ENCODE measurements around the gene ESYT2. TPM values are rescaled to one million over a fixed set of nuclear protein-coding genes. Genes with fewer than 3 reads are reported as not detected.

ESYT2 gene
- total and polyA plus RNA-seq, 2 experiments from 2014 or later = 33.4 to 59.6 TPM

DNA sequence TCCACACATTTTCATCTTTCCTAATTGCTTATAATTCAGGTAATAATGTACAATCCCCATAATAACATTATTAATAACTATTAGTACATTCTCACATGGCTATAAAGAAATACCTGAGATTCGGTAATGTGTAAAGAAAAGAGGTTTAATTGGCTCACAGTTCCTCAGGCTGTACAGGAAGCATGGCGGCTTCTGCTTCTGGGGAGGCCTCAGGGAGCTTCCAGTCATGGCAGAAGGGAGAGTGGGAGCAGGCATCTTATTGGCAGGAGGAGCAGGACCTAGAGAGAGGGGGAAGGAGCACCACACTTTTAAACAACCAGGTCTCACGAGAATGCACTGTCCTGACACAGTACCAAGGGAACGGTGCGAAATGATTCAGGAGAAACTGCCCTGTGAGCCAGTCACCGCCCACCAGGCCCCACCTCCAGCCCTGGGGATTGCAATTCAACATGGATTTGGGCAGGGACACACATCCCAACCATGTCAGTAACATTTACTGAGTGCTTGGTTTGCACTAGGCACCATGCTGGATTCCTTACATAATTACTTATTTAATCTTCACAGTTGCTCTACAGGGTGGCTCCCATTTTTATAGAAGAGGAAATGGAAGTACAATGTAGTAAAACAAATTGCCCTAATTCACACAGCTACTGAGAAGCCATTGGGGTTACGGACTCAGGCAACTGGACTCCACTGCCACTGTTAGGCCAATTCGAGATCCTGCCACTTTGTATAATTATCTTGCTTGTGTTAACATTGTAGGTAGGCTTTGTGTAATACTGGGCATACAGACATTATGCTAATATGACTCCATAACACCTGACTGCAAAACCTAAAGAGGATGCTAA lies 8.7 kb upstream of the ESYT2 start:
- H3K27ac ChIP-seq = no peak overlapping the region
- no peaks in the 10 kb centered on the region for H3K36me3 ChIP-seq (replicated peaks; ENCODE audit: insufficient read depth, low read depth)
- H3K4me3 ChIP-seq = no peak overlapping the region
- DNase-seq (ENCODE audit: low spot score) = no peak
- H3K79me2 ChIP-seq = no peaks in the 10 kb centered on the region
- H3K9me3 ChIP-seq (ENCODE audit: low read depth) = no peaks in the 10 kb centered on the region
- TF ChIP-seq CTCF (IDR thresholded peaks at IDR 0.05; ENCODE audit: poor library complexity) (no peak), EZH2phosphoT487 (IDR thresholded peaks at IDR 0.05; ENCODE audit: low read depth, severe bottlenecking, unreplicated experiment) (no peak), EZH2 (IDR thresholded peaks at IDR 0.05; ENCODE audit: borderline replicate concordance) (no peak)
- WGBS (ENCODE audit: low lambda C conversion rate, missing lambda C conversion rate) = 83% methylated on average over 8 of the region's 8 CpGs
- H3K27me3 ChIP-seq = no peaks in the 10 kb centered on the region
- H3K9me2 ChIP-seq (replicated peaks; ENCODE audit: insufficient read depth) = no peaks in the 10 kb centered on the region
- H3K4me2 ChIP-seq = no peak overlapping the region
- H2AFZ ChIP-seq = no peak overlapping the region
- H3K4me1 ChIP-seq (ENCODE audit: insufficient read depth) = no peaks in the 10 kb centered on the region
- H4K20me1 ChIP-seq (ENCODE audit: insufficient read depth, poor library complexity, severe bottlenecking) = no peaks in the 10 kb centered on the region

DNA sequence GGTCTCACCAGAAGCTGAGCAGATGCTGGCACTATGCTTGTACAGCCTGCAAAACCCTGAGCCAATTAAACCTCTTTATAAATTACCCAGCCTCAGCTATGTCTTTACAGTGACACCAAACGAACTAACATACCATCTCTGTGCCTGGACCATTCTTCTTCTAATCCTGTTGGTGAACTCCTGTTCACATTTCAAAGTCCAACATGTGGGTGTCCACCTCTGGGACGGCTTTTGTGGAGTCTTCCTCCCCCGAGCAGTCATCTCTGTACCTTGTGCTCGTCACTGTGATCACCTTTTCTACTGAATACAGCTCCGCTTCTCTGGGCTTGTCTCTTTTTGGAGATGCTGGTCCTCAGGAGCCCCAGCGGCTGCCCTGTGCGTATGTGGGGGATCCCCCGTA lies 7.4 kb upstream of the ESYT2 start:
- no peaks in the 10 kb centered on the region for H3K79me2 ChIP-seq
- no peaks in the 10 kb centered on the region for H4K20me1 ChIP-seq (ENCODE audit: insufficient read depth, poor library complexity, severe bottlenecking)
- no peaks in the 10 kb centered on the region for H3K9me2 ChIP-seq (replicated peaks; ENCODE audit: insufficient read depth)
- no peak overlapping the region for H3K4me3 ChIP-seq
- H3K36me3 ChIP-seq (replicated peaks; ENCODE audit: insufficient read depth, low read depth) = no peaks in the 10 kb centered on the region
- no peaks in the 10 kb centered on the region for H3K4me1 ChIP-seq (ENCODE audit: insufficient read depth)
- DNase-seq (ENCODE audit: low spot score) = no peak
- no peaks in the 10 kb centered on the region for H3K27me3 ChIP-seq
- WGBS (ENCODE audit: low lambda C conversion rate, missing lambda C conversion rate) = 92% methylated on average over 8 of the region's 8 CpGs
- H3K4me2 ChIP-seq = no peak overlapping the region
- no peaks in the 10 kb centered on the region for H3K9me3 ChIP-seq (ENCODE audit: low read depth)
- TF ChIP-seq EZH2phosphoT487 (IDR thresholded peaks at IDR 0.05; ENCODE audit: low read depth, severe bottlenecking, unreplicated experiment) = no peak
- no peak for TF ChIP-seq CTCF (IDR thresholded peaks at IDR 0.05; ENCODE audit: poor library complexity)
- no peak for TF ChIP-seq EZH2 (IDR thresholded peaks at IDR 0.05; ENCODE audit: borderline replicate concordance)
- H2AFZ ChIP-seq = no peak overlapping the region
- H3K27ac ChIP-seq = no peak overlapping the region

GRCh38 chr7:158834878-158835784 lies 5.8 kb upstream of the ESYT2 start:
- H3K36me3 ChIP-seq (replicated peaks; ENCODE audit: insufficient read depth, low read depth) = no peaks in the 10 kb centered on the region
- no peaks in the 10 kb centered on the region for H3K9me3 ChIP-seq (ENCODE audit: low read depth)
- WGBS (ENCODE audit: low lambda C conversion rate, missing lambda C conversion rate) = 64% methylated on average over 21 of the region's 21 CpGs
- no peak overlapping the region for H3K4me3 ChIP-seq
- no peak overlapping the region for H3K4me2 ChIP-seq
- H3K79me2 ChIP-seq = no peaks in the 10 kb centered on the region
- no peak for TF ChIP-seq EZH2 (IDR thresholded peaks at IDR 0.05; ENCODE audit: borderline replicate concordance)
- TF ChIP-seq CTCF (IDR thresholded peaks at IDR 0.05; ENCODE audit: poor library complexity) = no peak
- TF ChIP-seq EZH2phosphoT487 (IDR thresholded peaks at IDR 0.05; ENCODE audit: low read depth, severe bottlenecking, unreplicated experiment) = no peak
- no peaks in the 10 kb centered on the region for H3K9me2 ChIP-seq (replicated peaks; ENCODE audit: insufficient read depth)
- no peaks in the 10 kb centered on the region for H3K27me3 ChIP-seq
- H2AFZ ChIP-seq = no peak overlapping the region
- no peaks in the 10 kb centered on the region for H4K20me1 ChIP-seq (ENCODE audit: insufficient read depth, poor library complexity, severe bottlenecking)
- DNase-seq (ENCODE audit: low spot score) = no peak
- H3K4me1 ChIP-seq (ENCODE audit: insufficient read depth) = peaks cover 5% of the 10 kb centered on the region
- H3K27ac ChIP-seq = no peak overlapping the region

Measured in hepatocyte (in vitro differentiated cells).